Caco-2 (cell line): ENCODE data around the gene CDH6. TPM values are rescaled to one million over a fixed set of nuclear protein-coding genes. Genes with fewer than 3 reads are reported as not detected.

Experiments used
- BruUV-seq: library from RNA; stranded (reverse); fragments of 400-500 nt; replicated peaks from 2 replicates; lab custom pipeline; 2021; lab: Mats Ljungman, UMichigan
- CTCF ChIA-PET: fragments of 300-600 bp; sonication (Branson Sonifier 250); formaldehyde crosslinking; loops from one replicate; lab custom pipeline; 2022; ENCODE audit warnings: antibody characterized with exemption; lab: Charles Lee
- POLR2A ChIA-PET: fragments of 300-600 bp; sonication (Branson Sonifier 250); formaldehyde crosslinking; loops from one replicate; lab custom pipeline; 2022; ENCODE audit warnings: antibody characterized with exemption; lab: Charles Lee
- DNase-seq, 2 experiments: peaks; one replicate each; pipeline versions ENCODE4 v3.0.0 to v3.0.0-alpha.2; 2020 to 2022
- H3K27me3 ChIP-seq: replicated peaks from 2 replicates; pipeline ENCODE4 v1.6.0; 2011; ENCODE audit warnings: low read length; ENCODE audit not compliant: control insufficient read depth, insufficient read depth
- H3K36me3 ChIP-seq: 2 replicates; pipeline ENCODE4 v1.5.1; 2011; ENCODE audit warnings: low read length; ENCODE audit not compliant: control insufficient read depth, insufficient read depth
- H3K4me1 ChIP-seq: fragments of 250-450 bp; sonication (Bioruptor Pico); 2 replicates; pipeline ENCODE4 v1.5.1; 2020; ENCODE audit warnings: mild to moderate bottlenecking
- H3K4me3 ChIP-seq: 2 replicates; pipeline ENCODE4 v1.5.1; 2011; ENCODE audit warnings: low read depth, mild to moderate bottlenecking, control low read depth, low read length
- H3K9me3 ChIP-seq: fragments of 250-450 bp; sonication (Bioruptor Pico); 2 replicates; pipeline ENCODE4 v1.5.1; 2020; ENCODE audit warnings: mild to moderate bottlenecking, moderate library complexity
- H3K27ac Mint-ChIP-seq: one replicate; pipeline ENCODE4 v1.8.0; 2022; ENCODE audit warnings: mixed read lengths; ENCODE audit not compliant: unreplicated experiment
- H3K27me3 Mint-ChIP-seq: one replicate; pipeline ENCODE4 v1.8.0; 2022; ENCODE audit warnings: mixed read lengths; ENCODE audit not compliant: insufficient read depth, unreplicated experiment
- H3K36me3 Mint-ChIP-seq: one replicate; pipeline ENCODE4 v1.8.0; 2022; ENCODE audit warnings: mild to moderate bottlenecking, mixed read lengths; ENCODE audit not compliant: insufficient read depth, unreplicated experiment
- H3K4me1 Mint-ChIP-seq: one replicate; pipeline ENCODE4 v1.8.0; 2022; ENCODE audit warnings: low read depth, mixed read lengths; ENCODE audit not compliant: unreplicated experiment
- H3K4me3 Mint-ChIP-seq: one replicate; pipeline ENCODE4 v1.8.0; 2022; ENCODE audit warnings: mild to moderate bottlenecking, moderate library complexity, mixed read lengths; ENCODE audit not compliant: unreplicated experiment
- H3K9me3 Mint-ChIP-seq: one replicate; pipeline ENCODE4 v1.8.0; 2022; ENCODE audit warnings: mixed read lengths; ENCODE audit not compliant: unreplicated experiment
- intact Hi-C: fragments of 100-400 bp; cut with micrococcal nuclease; formaldehyde crosslinking; loops from one replicate; pipeline ENCODE4 v1.10.0; 2022; ENCODE audit not compliant: unreplicated experiment
- total RNA-seq: library from RNA; stranded (reverse); gene quantifications from 2 replicates; pipeline ENCODE4 v1.2.3, GENCODE V29; 2022
- TF ChIP-seq, protein P1 (sequence below), 2 experiments: fragments of 200-600 bp in 1 of 2; IDR thresholded peaks; 1 replicate in 1 of 2; 2 replicates in 1 of 2; pipeline versions ENCODE4 v1.5.1 to v1.8.0; 2011 to 2022; ENCODE audit warnings: antibody characterized with exemption in 1 of 2, control low read depth in 1 of 2, inconsistent platforms in 1 of 2, low read depth in 1 of 2, low read length in 1 of 2, mild to moderate bottlenecking in 1 of 2, moderate library complexity in 1 of 2; ENCODE audit not compliant: insufficient read depth in 1 of 2, severe bottlenecking in 1 of 2, unreplicated experiment in 1 of 2

CDH6 gene
- total RNA-seq, 1 experiment from 2014 or later, result 18.0 TPM

DNA sequence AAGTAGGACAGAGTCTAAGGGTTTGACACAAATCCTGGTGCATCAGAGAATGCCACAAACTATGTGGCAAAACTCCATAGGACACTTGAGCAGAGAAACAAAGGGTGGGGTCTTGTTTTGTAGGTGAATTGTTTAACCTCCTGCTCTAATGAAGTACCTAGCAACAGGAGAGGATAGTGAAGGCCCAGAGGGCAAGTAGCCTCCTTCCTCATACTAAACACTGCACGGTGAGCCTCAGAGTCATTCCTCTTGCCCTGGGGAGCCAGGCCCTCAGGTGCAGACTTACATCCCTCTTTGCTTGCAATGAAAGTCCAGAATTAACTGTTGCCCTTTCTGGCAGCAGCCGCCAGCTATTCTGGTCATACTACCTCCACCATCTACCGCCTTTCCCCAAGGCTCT is 172.3 kb downstream of the CDH6 start:
- no peak overlapping the region for H3K4me3 ChIP-seq
- Mint-ChIP-seq H3K36me3 (no peaks in the 10 kb centered on the region), H3K9me3 (no peaks in the 10 kb centered on the region), H3K4me3 (no peak overlapping the region), H3K27ac (no peak overlapping the region), H3K4me1 (no peaks in the 10 kb centered on the region), H3K27me3 (peaks cover 15% of the 10 kb centered on the region)
- ChIA-PET CTCF (no interaction called here), POLR2A (no interaction called here)
- no peaks in the 10 kb centered on the region for H3K36me3 ChIP-seq
- intact Hi-C loops, result no loop called here
- no TSS peak for BruUV-seq
- TF ChIP-seq, protein P1, sequence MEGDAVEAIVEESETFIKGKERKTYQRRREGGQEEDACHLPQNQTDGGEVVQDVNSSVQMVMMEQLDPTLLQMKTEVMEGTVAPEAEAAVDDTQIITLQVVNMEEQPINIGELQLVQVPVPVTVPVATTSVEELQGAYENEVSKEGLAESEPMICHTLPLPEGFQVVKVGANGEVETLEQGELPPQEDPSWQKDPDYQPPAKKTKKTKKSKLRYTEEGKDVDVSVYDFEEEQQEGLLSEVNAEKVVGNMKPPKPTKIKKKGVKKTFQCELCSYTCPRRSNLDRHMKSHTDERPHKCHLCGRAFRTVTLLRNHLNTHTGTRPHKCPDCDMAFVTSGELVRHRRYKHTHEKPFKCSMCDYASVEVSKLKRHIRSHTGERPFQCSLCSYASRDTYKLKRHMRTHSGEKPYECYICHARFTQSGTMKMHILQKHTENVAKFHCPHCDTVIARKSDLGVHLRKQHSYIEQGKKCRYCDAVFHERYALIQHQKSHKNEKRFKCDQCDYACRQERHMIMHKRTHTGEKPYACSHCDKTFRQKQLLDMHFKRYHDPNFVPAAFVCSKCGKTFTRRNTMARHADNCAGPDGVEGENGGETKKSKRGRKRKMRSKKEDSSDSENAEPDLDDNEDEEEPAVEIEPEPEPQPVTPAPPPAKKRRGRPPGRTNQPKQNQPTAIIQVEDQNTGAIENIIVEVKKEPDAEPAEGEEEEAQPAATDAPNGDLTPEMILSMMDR (IDR thresholded peaks at IDR 0.05; ENCODE audit: insufficient read depth in 1 of 2, low read depth in 1 of 2, low read length in 1 of 2, severe bottlenecking in 1 of 2, unreplicated experiment in 1 of 2), result no peak
- H3K4me1 ChIP-seq, result no peaks in the 10 kb centered on the region
- no peak for DNase-seq
- no peaks in the 10 kb centered on the region for H3K27me3 ChIP-seq
- no peaks in the 10 kb centered on the region for H3K9me3 ChIP-seq

DNA sequence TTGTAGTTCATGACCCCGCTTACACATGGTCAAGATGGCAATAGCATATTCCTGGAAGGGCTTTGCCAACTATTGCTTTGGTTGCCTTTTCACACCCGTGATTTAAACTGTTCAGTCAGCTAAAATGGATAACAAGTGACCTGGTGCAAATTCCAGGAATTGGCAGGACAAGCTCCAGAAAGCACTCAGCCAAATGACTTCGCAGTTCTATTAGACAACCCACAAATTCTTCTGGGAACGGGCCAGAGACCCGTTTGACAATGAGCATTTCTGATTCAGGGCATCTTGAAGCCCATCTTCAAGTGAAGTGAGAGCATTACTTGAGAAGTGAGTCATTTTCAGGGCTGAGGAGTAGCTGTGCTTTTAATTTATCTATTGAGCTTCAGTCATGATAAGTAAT is 173.5 kb downstream of the CDH6 start:
- POLR2A ChIA-PET, result no interaction called here

DNA sequence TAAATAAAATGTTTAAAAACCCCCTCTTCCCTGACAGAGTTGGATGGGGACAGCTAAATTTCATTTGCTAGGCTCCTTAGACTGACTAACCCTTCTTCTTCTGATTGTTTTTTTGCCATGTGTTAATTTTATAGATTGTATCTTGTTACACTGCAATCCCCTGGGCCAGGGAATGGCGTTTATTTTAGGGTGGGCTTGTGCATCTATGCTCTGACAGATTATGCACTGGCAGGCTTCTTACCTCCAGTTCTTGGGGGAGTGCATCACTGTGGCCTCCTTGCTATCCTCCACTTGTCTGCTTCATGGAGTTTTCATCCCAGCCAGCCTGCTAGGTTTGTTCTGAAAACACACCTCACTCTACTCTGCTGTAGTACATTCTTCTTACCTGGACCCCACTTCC is 178.6 kb downstream of the CDH6 start:
- TF ChIP-seq, protein P1 (IDR thresholded peaks at IDR 0.05; ENCODE audit: insufficient read depth in 1 of 2, low read depth in 1 of 2, low read length in 1 of 2, severe bottlenecking in 1 of 2, unreplicated experiment in 1 of 2), result no peak
- intact Hi-C loops, result no loop called here
- no TSS peak for BruUV-seq
- no peak for DNase-seq
- Mint-ChIP-seq H3K9me3 (no peaks in the 10 kb centered on the region), H3K36me3 (no peaks in the 10 kb centered on the region), H3K4me1 (no peaks in the 10 kb centered on the region), H3K27ac (no peak overlapping the region), H3K4me3 (no peak overlapping the region), H3K27me3 (peaks cover 20% of the 10 kb centered on the region)
- Histone ChIP-seq H3K4me1 (no peaks in the 10 kb centered on the region), H3K27me3 (no peaks in the 10 kb centered on the region), H3K9me3 (no peaks in the 10 kb centered on the region), H3K4me3 (no peak overlapping the region), H3K36me3 (no peaks in the 10 kb centered on the region)
- ChIA-PET CTCF (no interaction called here), POLR2A (no interaction called here)

More for the DNA sequence above, 173.5 kb downstream of the CDH6 start:
- no peaks in the 10 kb centered on the region for H3K4me1 ChIP-seq
- Mint-ChIP-seq H3K27me3 (peaks cover 22% of the 10 kb centered on the region), H3K27ac (no peak overlapping the region), H3K36me3 (no peaks in the 10 kb centered on the region), H3K4me1 (no peaks in the 10 kb centered on the region), H3K9me3 (no peaks in the 10 kb centered on the region), H3K4me3 (no peak overlapping the region)
- H3K27me3 ChIP-seq, result no peaks in the 10 kb centered on the region
- no peak for DNase-seq
- CTCF ChIA-PET, result no interaction called here
- H3K36me3 ChIP-seq, result no peaks in the 10 kb centered on the region
- intact Hi-C loops, result no loop called here
- no peak overlapping the region for H3K4me3 ChIP-seq
- TF ChIP-seq, protein P1 (IDR thresholded peaks at IDR 0.05; ENCODE audit: insufficient read depth in 1 of 2, low read depth in 1 of 2, low read length in 1 of 2, severe bottlenecking in 1 of 2, unreplicated experiment in 1 of 2), result no peak
- H3K9me3 ChIP-seq, result no peaks in the 10 kb centered on the region
- no TSS peak for BruUV-seq
